IPS-15b (cell line): ENCODE measurements around the gene CD37.
A peak's percentile ranks its signal among the peaks of the same experiment; 100 is the strongest.

ENCODE experiments used
- H3K27me3 ChIP-seq: one replicate; pipeline ENCODE4 v1.6.1; 2013; ENCODE audit warnings: low read length; ENCODE audit not compliant: control insufficient read depth, insufficient read depth
- H3K36me3 ChIP-seq: one replicate; pipeline ENCODE4 v1.6.1; 2013; ENCODE audit warnings: low read length; ENCODE audit not compliant: control insufficient read depth, insufficient read depth
- H3K4me1 ChIP-seq: one replicate; pipeline ENCODE4 v1.6.1; 2013; ENCODE audit warnings: mild to moderate bottlenecking, low read length; ENCODE audit not compliant: control insufficient read depth, insufficient read depth
- H3K4me3 ChIP-seq: one replicate; pipeline ENCODE4 v1.5.1; 2013; ENCODE audit warnings: low read depth, low read length
- H3K9ac ChIP-seq: one replicate; pipeline ENCODE4 v1.6.1; 2013; ENCODE audit warnings: low read depth, mild to moderate bottlenecking, low read length
- H3K9me3 ChIP-seq: one replicate; pipeline ENCODE4 v1.6.1; 2013; ENCODE audit warnings: mild to moderate bottlenecking, low read length; ENCODE audit not compliant: control insufficient read depth, insufficient read depth

The CD37 gene

GRCh38 chr19:49356382-49356781 lies 21.2 kb downstream of the CD37 start:
- H3K4me1 ChIP-seq: no peaks in the 10 kb centered on the region
- H3K36me3 ChIP-seq: peaks cover 33% of the 10 kb centered on the region
- H3K4me3 ChIP-seq: no peak overlapping the region
- H3K27me3 ChIP-seq: no peaks in the 10 kb centered on the region
- H3K9me3 ChIP-seq: no peaks in the 10 kb centered on the region
- no peak overlapping the region for H3K9ac ChIP-seq

GRCh38 chr19:49357186-49357585 lies 22.0 kb downstream of the CD37 start:
- no peak overlapping the region for H3K9ac ChIP-seq
- no peak overlapping the region for H3K4me3 ChIP-seq
- H3K27me3 ChIP-seq: no peaks in the 10 kb centered on the region
- no peaks in the 10 kb centered on the region for H3K9me3 ChIP-seq
- peaks cover 28% of the 10 kb centered on the region for H3K36me3 ChIP-seq
- H3K4me1 ChIP-seq: no peaks in the 10 kb centered on the region

- Histone ChIP-seq H3K36me3 (peaks cover 18% of the 10 kb centered on the region), H3K9me3 (no peaks in the 10 kb centered on the region), H3K9ac (peak overlapping the region; percentile 37), H3K4me3 (no peak overlapping the region), H3K27me3 (no peaks in the 10 kb centered on the region), H3K4me1 (no peaks in the 10 kb centered on the region)
Observed at GRCh38 chr19:49359851-49360820, 24.9 kb downstream of the CD37 start.

- Histone ChIP-seq H3K9me3 (no peaks in the 10 kb centered on the region), H3K4me3 (peak overlapping the region; percentile 92), H3K4me1 (no peaks in the 10 kb centered on the region), H3K36me3 (peaks cover 12% of the 10 kb centered on the region), H3K9ac (peak overlapping the region; percentile 97), H3K27me3 (no peaks in the 10 kb centered on the region)
Observed at GRCh38 chr19:49361438-49362047, 26.3 kb downstream of the CD37 start.

- Histone ChIP-seq H3K9me3 (no peaks in the 10 kb centered on the region), H3K9ac (peak within 1 kb of the TSS; percentile 97), H3K27me3 (no peaks in the 10 kb centered on the region), H3K4me1 (no peaks in the 10 kb centered on the region), H3K36me3 (peaks cover 8% of the 10 kb centered on the region), H3K4me3 (peak within 1 kb of the TSS; percentile 92)
Observed at GRCh38 chr19:49362048-49362928, 27.1 kb downstream of the CD37 start, which contains the start of gene TEAD2. TSS of gene TEAD2 (minus strand) at chr19:49362416. CDS start at chr19:49360075, 2,341 bp downstream.

DNA sequence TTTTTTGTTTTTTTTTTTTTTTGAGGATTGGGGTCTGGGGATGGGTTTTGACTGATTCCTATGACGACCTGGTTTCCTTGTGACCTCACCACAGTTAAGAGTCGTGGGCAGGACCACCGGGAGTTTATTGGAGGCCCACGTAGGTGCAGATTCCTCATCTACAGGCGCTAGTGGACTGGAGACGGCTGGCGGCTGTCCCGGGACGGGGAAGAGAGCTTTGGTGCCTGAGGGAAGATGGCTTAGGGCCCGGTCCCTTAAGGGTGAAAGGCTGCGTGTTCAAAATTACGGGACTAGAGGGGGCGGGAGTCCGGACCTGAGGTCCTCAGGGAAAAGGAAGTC lies 27.7 kb downstream of the CD37 start:
- Histone ChIP-seq H3K9ac (peak overlapping the region; percentile 19), H3K4me3 (peak overlapping the region; percentile 55), H3K4me1 (no peaks in the 10 kb centered on the region), H3K36me3 (peaks cover 6% of the 10 kb centered on the region), H3K9me3 (no peaks in the 10 kb centered on the region), H3K27me3 (no peaks in the 10 kb centered on the region)

- H3K9ac ChIP-seq: peak within 1 kb of the TSS; percentile 24
- H3K4me1 ChIP-seq: no peaks in the 10 kb centered on the region
- H3K9me3 ChIP-seq: no peaks in the 10 kb centered on the region
- H3K4me3 ChIP-seq: peak within 1 kb of the TSS; percentile 55
- H3K27me3 ChIP-seq: no peaks in the 10 kb centered on the region
- H3K36me3 ChIP-seq: peaks cover 6% of the 10 kb centered on the region
Observed at GRCh38 chr19:49363268-49364082, 28.3 kb downstream of the CD37 start, which contains the start of gene DKKL1. TSS of gene DKKL1 (plus strand) at chr19:49363877. CDS start at chr19:49363999, 122 bp downstream.

DNA sequence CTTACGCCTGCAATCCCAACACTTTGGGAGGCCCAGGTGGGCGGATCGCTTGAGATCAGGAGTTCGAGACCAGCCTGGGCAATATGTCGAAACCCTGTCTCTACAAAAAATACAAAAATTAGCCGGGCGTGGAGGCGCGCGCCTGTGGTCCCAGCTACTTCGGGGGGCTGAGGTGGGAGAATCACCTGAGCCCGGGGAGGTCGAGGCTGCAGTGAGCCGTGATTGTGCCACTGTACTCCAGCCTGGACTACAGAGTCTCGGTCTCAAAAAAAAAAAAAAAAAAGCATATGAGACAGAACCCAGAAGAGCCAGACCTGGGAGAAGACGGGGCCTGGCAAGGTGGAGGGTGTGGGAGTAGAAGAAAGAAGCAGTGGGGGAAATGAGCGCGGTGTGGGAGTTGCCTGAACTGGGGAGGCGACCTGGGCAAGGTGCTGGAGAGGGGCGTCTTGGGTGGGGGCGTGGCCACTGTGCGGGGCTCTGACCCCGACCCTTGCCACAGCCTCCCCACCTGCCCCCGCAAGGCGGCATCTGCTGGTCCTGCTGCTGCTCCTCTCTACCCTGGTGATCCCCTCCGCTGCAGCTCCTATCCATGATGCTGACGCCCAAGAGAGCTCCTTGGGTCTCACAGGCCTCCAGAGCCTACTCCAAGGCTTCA lies 29.0 kb downstream of the CD37 start:
- no peaks in the 10 kb centered on the region for H3K27me3 ChIP-seq
- peaks cover 5% of the 10 kb centered on the region for H3K36me3 ChIP-seq
- H3K4me3 ChIP-seq: peak overlapping the region; percentile 53
- H3K9me3 ChIP-seq: no peaks in the 10 kb centered on the region
- no peaks in the 10 kb centered on the region for H3K4me1 ChIP-seq
- peak overlapping the region; percentile 24 for H3K9ac ChIP-seq

DNA sequence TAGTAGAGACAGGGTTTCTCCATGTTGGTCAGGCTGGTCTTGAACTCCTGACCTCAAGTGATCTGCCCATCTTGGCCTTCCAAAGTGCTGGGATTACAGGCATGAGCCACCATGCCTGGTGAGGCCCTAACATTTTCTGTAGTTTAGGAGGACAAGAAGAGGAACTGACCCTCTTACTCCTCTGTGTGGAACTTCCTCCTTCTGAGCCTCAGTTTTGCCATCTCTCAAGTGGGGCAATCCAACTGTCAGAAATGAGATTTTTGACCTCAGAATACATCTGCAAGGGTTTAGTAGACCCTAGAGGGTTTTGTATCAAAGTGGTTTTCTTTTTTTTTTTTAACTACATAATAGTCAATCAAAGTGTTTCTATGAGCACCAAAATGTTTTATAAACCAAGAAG lies 30.9 kb downstream of the CD37 start:
- Histone ChIP-seq H3K9ac (no peak overlapping the region), H3K36me3 (no peaks in the 10 kb centered on the region), H3K9me3 (peaks cover 11% of the 10 kb centered on the region), H3K4me1 (no peaks in the 10 kb centered on the region), H3K4me3 (no peak overlapping the region), H3K27me3 (no peaks in the 10 kb centered on the region)

DNA sequence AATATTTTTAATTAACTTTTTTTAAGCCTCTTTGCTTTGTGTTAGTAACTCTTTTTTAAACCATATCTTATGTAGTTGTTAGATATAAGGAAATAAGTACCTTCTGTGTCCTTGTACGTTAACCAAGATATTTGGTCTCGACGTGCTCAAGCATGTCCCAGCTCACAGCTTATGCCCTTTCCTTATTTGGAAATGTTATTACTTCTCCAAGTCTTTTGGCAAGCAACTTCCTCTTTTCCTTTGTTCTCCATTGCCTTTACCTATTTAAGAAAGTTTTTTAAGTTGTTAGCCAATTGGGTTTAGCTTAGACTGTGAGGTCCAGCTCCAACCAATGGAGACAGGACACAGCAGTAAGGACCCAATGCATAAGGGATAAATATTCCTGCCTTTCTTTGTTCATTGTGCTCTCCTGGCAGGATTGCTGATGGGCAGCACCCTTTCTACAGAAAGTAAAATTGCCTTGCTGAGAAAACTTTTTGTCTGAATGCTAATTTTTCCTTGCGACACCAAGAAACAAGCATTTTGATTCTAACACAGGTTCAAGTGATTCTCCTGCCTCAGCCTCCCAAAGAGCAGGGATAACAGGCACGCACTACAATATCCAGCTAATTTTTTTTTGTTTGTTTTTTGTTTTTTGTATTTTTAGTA lies 33.6 kb downstream of the CD37 start:
- Histone ChIP-seq H3K9ac (no peak overlapping the region), H3K36me3 (no peaks in the 10 kb centered on the region), H3K4me3 (no peak overlapping the region), H3K4me1 (peaks cover 2% of the 10 kb centered on the region), H3K27me3 (no peaks in the 10 kb centered on the region), H3K9me3 (peaks cover 11% of the 10 kb centered on the region)
